ENCODE results near the gene NSG2.

- TF ChIP-seq CTCF (IDR thresholded peaks at IDR 0.05 in 4 of 5, conservative IDR thresholded peaks at IDR 0.05 in 1 of 5) (no peak), POLR2A (IDR thresholded peaks at IDR 0.05) (no peak)
These were observed 39.2 kb downstream of the NSG2 start for GRCh38 chr5:174084691-174085154.
